ENCODE results near the gene RIN1. TPM values are rescaled to one million over a fixed set of nuclear protein-coding genes. Genes with fewer than 3 reads are reported as not detected.

RIN1 gene
- total RNA-seq, 1 donor from 2014 or later, result 2.3 TPM

DNA sequence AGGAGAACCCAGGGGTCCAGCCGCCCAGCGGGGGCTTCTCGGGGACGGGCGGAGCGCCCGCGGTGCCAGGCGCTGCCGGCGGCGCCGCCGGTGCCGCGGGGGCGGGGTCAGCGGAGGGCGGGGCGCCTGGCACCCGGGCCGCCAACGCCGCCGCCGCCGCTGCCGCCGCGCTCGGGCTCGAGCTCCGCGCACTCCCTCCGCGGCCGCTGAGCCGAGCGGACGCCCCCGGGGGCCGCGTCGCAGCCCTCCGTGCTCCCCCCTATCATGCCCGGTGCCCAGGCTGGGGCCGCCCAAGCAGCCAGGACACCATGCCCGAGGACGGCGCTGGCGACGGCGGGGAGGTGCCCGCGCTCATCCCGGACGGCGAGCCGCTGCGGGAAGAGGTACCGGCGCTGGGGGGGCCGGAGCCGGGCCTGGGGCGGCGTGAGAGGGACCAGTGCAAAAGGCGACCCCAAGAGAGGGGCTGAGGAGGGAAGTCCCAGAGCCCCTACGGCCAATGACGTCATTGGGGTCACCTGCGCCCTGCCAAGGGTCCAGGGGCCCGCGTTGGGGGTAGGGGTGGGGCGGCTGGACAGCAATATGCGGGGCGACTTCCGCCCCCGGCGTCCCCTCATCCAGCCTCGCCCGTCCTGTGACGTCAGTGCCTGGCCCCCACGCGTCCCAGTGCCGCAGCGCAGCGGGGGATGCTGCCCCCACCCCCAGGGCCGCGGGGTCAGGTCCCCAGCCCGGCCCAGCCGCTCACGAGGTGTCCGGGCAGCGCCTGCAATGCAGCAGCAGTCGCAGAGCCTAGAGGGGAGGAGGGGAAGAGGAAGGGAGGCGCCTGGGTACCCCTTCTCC, 44.3 kb downstream of the RIN1 start, which contains the start of gene TMEM151A:
Gene TMEM151A (plus strand): TSS at position 189 of the 837 bp plus-strand sequence. CDS start 120 bp downstream, at position 309.
- peak within 1 kb of the TSS; percentile 56 for H3K4me3 Mint-ChIP-seq (ENCODE audit: low read depth)
- no peak within 1 kb of the TSS for H3K27ac Mint-ChIP-seq

GRCh38 chr11:66291303-66291705, 44.9 kb downstream of the RIN1 start:
- no peak for TF ChIP-seq CTCF (IDR thresholded peaks at IDR 0.05; ENCODE audit: unreplicated experiment)

More for the DNA sequence above, 44.3 kb downstream of the RIN1 start, which contains the start of gene TMEM151A:
- Mint-ChIP-seq H3K36me3 (ENCODE audit: insufficient read depth) (no peaks in the 10 kb centered on the region), H3K9me3 (ENCODE audit: low read depth) (no peaks in the 10 kb centered on the region), H3K4me1 (ENCODE audit: low read depth) (peaks cover 20% of the 10 kb centered on the region), H3K27me3 (peaks cover 31% of the 10 kb centered on the region)
- TF ChIP-seq CTCF (IDR thresholded peaks at IDR 0.05; ENCODE audit: unreplicated experiment), result no peak
- no peak for DNase-seq (ENCODE audit: low spot score, unreplicated experiment)

DNA sequence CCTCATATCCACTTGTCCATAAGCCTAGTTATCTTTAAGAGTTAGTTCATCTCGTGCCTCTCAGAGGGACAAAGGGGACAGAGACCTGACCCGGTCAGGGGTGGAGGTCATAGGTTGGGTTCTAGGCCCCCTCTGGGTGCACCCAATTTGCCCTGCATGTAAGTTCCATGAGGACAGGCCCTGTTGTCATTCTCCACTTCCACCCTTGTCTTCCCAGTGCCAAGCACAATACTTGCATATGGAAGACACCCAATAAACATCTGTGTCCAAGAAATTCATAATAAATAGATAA, 46.0 kb downstream of the RIN1 start:
- no peak for DNase-seq (ENCODE audit: low spot score, unreplicated experiment)
- no peaks in the 10 kb centered on the region for H3K36me3 Mint-ChIP-seq (ENCODE audit: insufficient read depth)
- peak overlapping the region; percentile 86 for H3K4me3 Mint-ChIP-seq (ENCODE audit: low read depth)
- H3K27ac Mint-ChIP-seq, result no peak overlapping the region
- TF ChIP-seq CTCF (IDR thresholded peaks at IDR 0.05; ENCODE audit: unreplicated experiment), result no peak
- peaks cover 20% of the 10 kb centered on the region for H3K4me1 Mint-ChIP-seq (ENCODE audit: low read depth)
- H3K27me3 Mint-ChIP-seq, result peaks cover 24% of the 10 kb centered on the region
- H3K9me3 Mint-ChIP-seq (ENCODE audit: low read depth), result no peaks in the 10 kb centered on the region

More at GRCh38 chr11:66291303-66291705, 44.9 kb downstream of the RIN1 start:
- DNase-seq (ENCODE audit: low spot score, unreplicated experiment), result no peak
- Mint-ChIP-seq H3K4me1 (ENCODE audit: low read depth) (peaks cover 20% of the 10 kb centered on the region), H3K9me3 (ENCODE audit: low read depth) (no peaks in the 10 kb centered on the region), H3K27me3 (peaks cover 27% of the 10 kb centered on the region), H3K4me3 (ENCODE audit: low read depth) (no peak overlapping the region), H3K27ac (no peak overlapping the region), H3K36me3 (ENCODE audit: insufficient read depth) (no peaks in the 10 kb centered on the region)

DNA sequence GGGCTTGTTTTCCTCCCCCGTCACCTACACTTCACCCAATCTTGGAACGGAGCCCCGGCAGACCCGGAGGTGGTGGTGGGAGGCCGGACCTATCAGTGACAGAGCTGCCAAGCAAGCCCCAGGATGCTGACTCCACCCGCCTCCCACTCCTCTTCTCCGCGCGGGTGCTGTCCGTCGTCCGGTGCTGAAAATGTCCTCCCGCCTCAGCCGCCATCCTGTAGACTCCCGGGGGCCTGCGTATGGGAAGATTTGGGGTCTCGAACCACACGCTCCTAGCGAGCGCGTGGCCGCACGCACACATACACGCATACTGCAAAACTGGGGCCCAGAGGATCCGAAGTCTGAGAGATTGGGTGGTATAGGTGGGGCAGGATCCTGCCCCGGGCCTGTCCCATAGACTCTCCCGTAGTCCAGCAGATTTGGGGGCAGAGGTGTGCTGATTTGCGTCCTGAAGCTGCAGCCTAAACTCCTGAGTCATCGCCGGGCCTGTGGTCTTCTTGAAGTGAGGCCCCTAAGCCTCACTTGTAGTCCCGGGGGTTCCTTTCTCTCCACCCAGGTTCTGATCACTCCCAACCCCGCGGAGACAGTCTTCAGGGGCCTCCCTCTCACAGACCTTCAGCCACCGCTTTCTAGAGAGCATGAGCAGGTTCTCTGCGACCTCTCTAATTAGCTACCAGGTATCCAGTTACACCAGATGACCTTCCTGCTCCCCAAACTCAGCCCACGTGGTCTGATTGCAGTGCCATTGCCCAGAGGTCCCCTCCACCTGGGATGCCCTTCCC, 46.5 kb downstream of the RIN1 start:
- H3K27me3 Mint-ChIP-seq, result peaks cover 24% of the 10 kb centered on the region
- H3K9me3 Mint-ChIP-seq (ENCODE audit: low read depth), result no peaks in the 10 kb centered on the region
- DNase-seq (ENCODE audit: low spot score, unreplicated experiment), result peak; percentile 74
- peaks cover 20% of the 10 kb centered on the region for H3K4me1 Mint-ChIP-seq (ENCODE audit: low read depth)
- H3K4me3 Mint-ChIP-seq (ENCODE audit: low read depth), result peak overlapping the region; percentile 86
- H3K36me3 Mint-ChIP-seq (ENCODE audit: insufficient read depth), result no peaks in the 10 kb centered on the region
- TF ChIP-seq CTCF (IDR thresholded peaks at IDR 0.05; ENCODE audit: unreplicated experiment), result no peak
- peak overlapping the region; percentile 97 for H3K27ac Mint-ChIP-seq
